Transverse colon (tissue), 3 donors: ENCODE data around the gene ALB.

ENCODE experiments used
- EP300 ChIP-seq: sonication (generic); formaldehyde crosslinking; IDR thresholded peaks from one replicate; pipeline ENCODE4 v1.6.1; 2017; ENCODE audit warnings: antibody characterized with exemption, low read depth
- POLR2A ChIP-seq: fragments of 450-650 bp; IDR thresholded peaks from one replicate; pipeline ENCODE4 v1.6.1; 2016; ENCODE audit warnings: antibody characterized with exemption, mild to moderate bottlenecking, moderate library complexity
- TF ChIP-seq, protein P1 (sequence below), 5 experiments: fragments of 200-600 bp in 3 of 5; fragments of 450-650 bp in 2 of 5; sonication (generic) in 3 of 5; IDR thresholded peaks; 1 replicate in 2 of 5; 2 replicates in 3 of 5; pipeline ENCODE4 v1.5.1; 2016 to 2017; ENCODE audit warnings: antibody characterized with exemption in 5 of 5, inconsistent platforms in 3 of 5, mild to moderate bottlenecking in 2 of 5, moderate library complexity in 1 of 5

DNA sequence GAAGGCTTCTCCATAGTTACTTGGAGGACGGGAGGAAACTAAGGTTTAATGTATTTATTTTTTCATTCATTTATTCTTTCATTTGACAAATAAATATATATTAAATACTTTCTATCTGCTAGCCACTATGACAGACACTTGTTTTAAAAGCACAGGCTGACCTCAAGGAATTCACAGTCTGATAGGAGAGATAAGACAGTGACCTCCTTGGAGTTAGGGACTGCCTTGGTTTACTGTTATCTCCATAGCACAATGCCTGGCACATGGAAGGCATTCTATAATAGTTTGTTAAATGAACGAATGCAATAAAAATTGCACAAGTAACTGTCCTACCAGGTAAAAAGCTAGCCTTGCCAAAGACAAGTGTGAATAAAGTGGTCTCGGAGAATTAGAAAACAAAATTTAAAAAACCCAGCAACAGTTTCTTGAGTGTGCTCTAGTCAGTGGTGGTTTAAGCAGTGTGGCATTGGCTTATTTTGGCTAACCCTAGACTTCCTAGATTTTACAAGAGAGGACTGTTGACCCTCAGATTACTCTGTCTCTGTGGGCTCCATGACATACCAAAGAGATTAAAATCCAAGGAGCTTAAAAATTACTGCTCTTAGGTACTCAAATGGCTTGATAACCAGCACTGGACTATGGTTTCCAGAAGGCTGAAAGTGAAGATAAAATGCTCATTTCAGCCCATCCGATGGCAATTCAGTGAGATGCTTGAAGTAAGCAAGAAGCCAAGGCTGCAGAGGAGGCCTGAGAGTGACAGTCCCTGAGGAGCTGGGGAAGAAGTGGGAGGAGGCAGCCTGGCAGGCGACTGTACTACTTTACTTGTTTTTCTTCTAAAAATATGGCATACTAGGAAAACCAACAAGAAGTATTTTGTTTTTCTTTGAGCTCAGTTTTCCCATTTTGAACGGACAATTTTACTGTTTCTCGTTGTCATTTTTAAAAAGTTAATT lies 41.6 kb downstream of the ALB start:
- TF ChIP-seq, protein P1, sequence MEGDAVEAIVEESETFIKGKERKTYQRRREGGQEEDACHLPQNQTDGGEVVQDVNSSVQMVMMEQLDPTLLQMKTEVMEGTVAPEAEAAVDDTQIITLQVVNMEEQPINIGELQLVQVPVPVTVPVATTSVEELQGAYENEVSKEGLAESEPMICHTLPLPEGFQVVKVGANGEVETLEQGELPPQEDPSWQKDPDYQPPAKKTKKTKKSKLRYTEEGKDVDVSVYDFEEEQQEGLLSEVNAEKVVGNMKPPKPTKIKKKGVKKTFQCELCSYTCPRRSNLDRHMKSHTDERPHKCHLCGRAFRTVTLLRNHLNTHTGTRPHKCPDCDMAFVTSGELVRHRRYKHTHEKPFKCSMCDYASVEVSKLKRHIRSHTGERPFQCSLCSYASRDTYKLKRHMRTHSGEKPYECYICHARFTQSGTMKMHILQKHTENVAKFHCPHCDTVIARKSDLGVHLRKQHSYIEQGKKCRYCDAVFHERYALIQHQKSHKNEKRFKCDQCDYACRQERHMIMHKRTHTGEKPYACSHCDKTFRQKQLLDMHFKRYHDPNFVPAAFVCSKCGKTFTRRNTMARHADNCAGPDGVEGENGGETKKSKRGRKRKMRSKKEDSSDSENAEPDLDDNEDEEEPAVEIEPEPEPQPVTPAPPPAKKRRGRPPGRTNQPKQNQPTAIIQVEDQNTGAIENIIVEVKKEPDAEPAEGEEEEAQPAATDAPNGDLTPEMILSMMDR (IDR thresholded peaks at IDR 0.05) = no peak
- TF ChIP-seq EP300 = no peak
- no peak for TF ChIP-seq POLR2A
